Panc1 (cell line): Measurements from ENCODE around the gene GPR158. TPM values are rescaled to one million over a fixed set of nuclear protein-coding genes. Genes with fewer than 3 reads are reported as not detected.

Experiments
- ATAC-seq: fragments of 200-7000 bp; cut with Tn5 transposase; 2 replicates; pipeline ENCODE4 v1.9.1; 2020; ENCODE audit warnings: mild to moderate bottlenecking, moderate library complexity
- BruUV-seq: library from RNA; stranded (reverse); fragments of 400-500 nt; replicated peaks from 2 replicates; lab custom pipeline; 2021; lab: Mats Ljungman, UMichigan
- CTCF ChIA-PET: fragments of 300-600 bp; sonication (Branson Sonifier 250); formaldehyde crosslinking; loops from one replicate; lab custom pipeline; 2022; ENCODE audit warnings: antibody characterized with exemption; lab: Charles Lee
- POLR2A ChIA-PET: fragments of 300-600 bp; sonication (Branson Sonifier 250); formaldehyde crosslinking; loops from one replicate; lab custom pipeline; 2022; ENCODE audit warnings: antibody characterized with exemption; lab: Charles Lee
- DNase-seq: peaks from one replicate; pipeline ENCODE4 v3.0.0-alpha.2; 2010; ENCODE audit warnings: low read depth, low spot score
- H3K27ac ChIP-seq: 2 replicates; pipeline ENCODE4 v1.5.1; 2011; ENCODE audit warnings: mild to moderate bottlenecking, low read length, inconsistent platforms
- H3K27me3 ChIP-seq: fragments of 200-500 bp; sonication (Bioruptor generic); 2 replicates; pipeline ENCODE4 v1.6.0; 2014; ENCODE audit warnings: low read length, inconsistent platforms; ENCODE audit not compliant: control insufficient read depth, insufficient read depth
- H3K36me3 ChIP-seq: fragments of 200-500 bp; sonication (Bioruptor generic); 2 replicates; pipeline ENCODE4 v1.5.1; 2014; ENCODE audit warnings: inconsistent platforms, mild to moderate bottlenecking, low read length, moderate library complexity; ENCODE audit not compliant: control insufficient read depth, insufficient read depth
- H3K4me1 ChIP-seq: 2 replicates; pipeline ENCODE4 v1.5.1; 2011; ENCODE audit warnings: inconsistent platforms, mild to moderate bottlenecking, low read length, moderate library complexity; ENCODE audit not compliant: control insufficient read depth, insufficient read depth
- H3K4me3 ChIP-seq, 2 experiments: 2 replicates each; pipeline ENCODE4 v1.5.1; 2011 to 2012; ENCODE audit warnings: low read depth in 2 of 2, low read length in 2 of 2, mild to moderate bottlenecking in 2 of 2, inconsistent platforms in 1 of 2, moderate library complexity in 1 of 2
- H3K9me3 ChIP-seq: fragments of 200-500 bp; sonication (Bioruptor generic); 2 replicates; pipeline ENCODE4 v1.5.1; 2014; ENCODE audit warnings: low read depth, mild to moderate bottlenecking, inconsistent platforms, low read length, moderate library complexity; ENCODE audit not compliant: control insufficient read depth, insufficient read depth
- POLR2AphosphoS5 ChIP-seq: IDR thresholded peaks from 2 replicates; pipeline ENCODE4 v1.6.1; 2012; ENCODE audit warnings: mild to moderate bottlenecking, low read depth, low read length, moderate library complexity
- SIN3A ChIP-seq: IDR thresholded peaks from 2 replicates; pipeline ENCODE4 v1.6.1; 2012; ENCODE audit warnings: low read depth, mild to moderate bottlenecking, low read length, moderate library complexity, borderline replicate concordance; ENCODE audit not compliant: insufficient read depth
- TCF7L2 ChIP-seq: IDR thresholded peaks from 2 replicates; pipeline ENCODE4 v1.6.1; 2011; ENCODE audit warnings: mild to moderate bottlenecking, low read depth, low read length, inconsistent platforms
- in situ Hi-C: cut with HindIII; loops from 2 replicates; pipeline ENCODE4 v1.10.0; 2016; ENCODE audit warnings: low sequenced_read_pairs, low pct_unique_long_range_greater_than_20kb
- intact Hi-C: fragments of 100-400 bp; cut with micrococcal nuclease; formaldehyde crosslinking; loops from one replicate; pipeline ENCODE4 v1.10.0; 2022; ENCODE audit not compliant: unreplicated experiment
- total RNA-seq: library from RNA; stranded (reverse); gene quantifications from one replicate; pipeline ENCODE4 v1.2.1, GENCODE V29; 2021; ENCODE audit not compliant: unreplicated experiment
- TF ChIP-seq, protein P1 (sequence below): fragments of 450-650 bp; IDR thresholded peaks from 2 replicates; pipeline ENCODE4 v1.5.1; 2017; ENCODE audit warnings: mild to moderate bottlenecking
- TF ChIP-seq, protein P2 (sequence below), 2 experiments: IDR thresholded peaks; 2 replicates each; pipeline ENCODE4 v1.6.1; 2011 to 2012; ENCODE audit warnings: low read depth in 2 of 2, control low read depth in 1 of 2, low read length in 1 of 2, mild to moderate bottlenecking in 1 of 2, moderate library complexity in 1 of 2; ENCODE audit not compliant: insufficient read depth in 1 of 2

Gene GPR158
- total RNA-seq, 1 experiment from 2014 or later, result 0.64 TPM

DNA sequence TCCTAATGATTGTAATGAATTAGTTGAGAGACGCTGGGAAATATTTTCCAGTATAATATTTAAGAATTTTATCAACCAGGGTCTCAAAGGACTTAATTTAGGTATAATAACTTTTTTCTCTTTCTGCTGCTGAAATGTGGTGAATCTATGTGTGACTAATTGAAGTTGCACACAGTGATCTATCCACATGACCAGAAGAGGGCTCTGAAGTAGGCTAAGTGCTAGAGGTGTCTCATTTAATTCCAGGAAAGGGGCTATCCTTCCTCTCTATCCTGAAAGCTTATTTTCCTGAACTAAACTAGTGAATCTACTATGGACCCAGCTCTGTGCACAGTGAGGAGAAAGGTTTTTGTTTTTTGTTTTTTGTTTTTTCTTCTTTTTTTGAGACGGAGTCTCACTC is 464.8 kb downstream of the GPR158 start:
- POLR2A ChIA-PET, result no interaction called here
- no peaks in the 10 kb centered on the region for H3K36me3 ChIP-seq
- no peaks in the 10 kb centered on the region for H3K9me3 ChIP-seq
- BruUV-seq, result no TSS peak
- H3K4me3 ChIP-seq, result no peak overlapping the region
- H3K4me1 ChIP-seq, result no peaks in the 10 kb centered on the region
- intact Hi-C loops (no loop called here), in situ Hi-C loops (no loop called here)
- no peak overlapping the region for H3K27ac ChIP-seq
- no peak for DNase-seq
- no peak for ATAC-seq
- no peaks in the 10 kb centered on the region for H3K27me3 ChIP-seq
- CTCF ChIA-PET, result no interaction called here
- TF ChIP-seq, protein P1, sequence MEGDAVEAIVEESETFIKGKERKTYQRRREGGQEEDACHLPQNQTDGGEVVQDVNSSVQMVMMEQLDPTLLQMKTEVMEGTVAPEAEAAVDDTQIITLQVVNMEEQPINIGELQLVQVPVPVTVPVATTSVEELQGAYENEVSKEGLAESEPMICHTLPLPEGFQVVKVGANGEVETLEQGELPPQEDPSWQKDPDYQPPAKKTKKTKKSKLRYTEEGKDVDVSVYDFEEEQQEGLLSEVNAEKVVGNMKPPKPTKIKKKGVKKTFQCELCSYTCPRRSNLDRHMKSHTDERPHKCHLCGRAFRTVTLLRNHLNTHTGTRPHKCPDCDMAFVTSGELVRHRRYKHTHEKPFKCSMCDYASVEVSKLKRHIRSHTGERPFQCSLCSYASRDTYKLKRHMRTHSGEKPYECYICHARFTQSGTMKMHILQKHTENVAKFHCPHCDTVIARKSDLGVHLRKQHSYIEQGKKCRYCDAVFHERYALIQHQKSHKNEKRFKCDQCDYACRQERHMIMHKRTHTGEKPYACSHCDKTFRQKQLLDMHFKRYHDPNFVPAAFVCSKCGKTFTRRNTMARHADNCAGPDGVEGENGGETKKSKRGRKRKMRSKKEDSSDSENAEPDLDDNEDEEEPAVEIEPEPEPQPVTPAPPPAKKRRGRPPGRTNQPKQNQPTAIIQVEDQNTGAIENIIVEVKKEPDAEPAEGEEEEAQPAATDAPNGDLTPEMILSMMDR, result no peak; the same call in 1 of the 2 replicates
- TF ChIP-seq, protein P2, sequence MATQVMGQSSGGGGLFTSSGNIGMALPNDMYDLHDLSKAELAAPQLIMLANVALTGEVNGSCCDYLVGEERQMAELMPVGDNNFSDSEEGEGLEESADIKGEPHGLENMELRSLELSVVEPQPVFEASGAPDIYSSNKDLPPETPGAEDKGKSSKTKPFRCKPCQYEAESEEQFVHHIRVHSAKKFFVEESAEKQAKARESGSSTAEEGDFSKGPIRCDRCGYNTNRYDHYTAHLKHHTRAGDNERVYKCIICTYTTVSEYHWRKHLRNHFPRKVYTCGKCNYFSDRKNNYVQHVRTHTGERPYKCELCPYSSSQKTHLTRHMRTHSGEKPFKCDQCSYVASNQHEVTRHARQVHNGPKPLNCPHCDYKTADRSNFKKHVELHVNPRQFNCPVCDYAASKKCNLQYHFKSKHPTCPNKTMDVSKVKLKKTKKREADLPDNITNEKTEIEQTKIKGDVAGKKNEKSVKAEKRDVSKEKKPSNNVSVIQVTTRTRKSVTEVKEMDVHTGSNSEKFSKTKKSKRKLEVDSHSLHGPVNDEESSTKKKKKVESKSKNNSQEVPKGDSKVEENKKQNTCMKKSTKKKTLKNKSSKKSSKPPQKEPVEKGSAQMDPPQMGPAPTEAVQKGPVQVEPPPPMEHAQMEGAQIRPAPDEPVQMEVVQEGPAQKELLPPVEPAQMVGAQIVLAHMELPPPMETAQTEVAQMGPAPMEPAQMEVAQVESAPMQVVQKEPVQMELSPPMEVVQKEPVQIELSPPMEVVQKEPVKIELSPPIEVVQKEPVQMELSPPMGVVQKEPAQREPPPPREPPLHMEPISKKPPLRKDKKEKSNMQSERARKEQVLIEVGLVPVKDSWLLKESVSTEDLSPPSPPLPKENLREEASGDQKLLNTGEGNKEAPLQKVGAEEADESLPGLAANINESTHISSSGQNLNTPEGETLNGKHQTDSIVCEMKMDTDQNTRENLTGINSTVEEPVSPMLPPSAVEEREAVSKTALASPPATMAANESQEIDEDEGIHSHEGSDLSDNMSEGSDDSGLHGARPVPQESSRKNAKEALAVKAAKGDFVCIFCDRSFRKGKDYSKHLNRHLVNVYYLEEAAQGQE (IDR thresholded peaks at IDR 0.05; ENCODE audit: insufficient read depth in 1 of 2, low read depth in 2 of 2, low read length in 1 of 2), result no peak
- no peak for TF ChIP-seq POLR2AphosphoS5
- TF ChIP-seq SIN3A, result no peak

DNA sequence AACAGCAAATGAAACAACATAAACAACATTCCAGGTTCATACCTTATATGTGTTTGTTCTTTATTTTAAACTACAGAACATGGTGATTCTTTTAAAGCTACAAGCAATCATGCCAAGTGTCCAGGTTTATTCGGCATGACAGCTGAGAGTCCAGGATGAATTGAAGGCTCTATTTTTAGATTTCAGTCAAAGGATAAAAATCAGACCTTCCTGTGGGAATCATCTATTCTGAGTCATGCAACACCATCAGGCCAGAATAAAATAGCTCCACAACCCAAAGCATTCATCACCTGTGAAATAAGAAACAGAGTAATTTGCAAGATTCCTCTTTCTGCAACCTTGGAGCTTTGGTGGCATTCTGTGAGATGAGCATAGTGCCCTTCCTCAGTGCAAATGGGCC is 466.8 kb downstream of the GPR158 start:
- Histone ChIP-seq H3K36me3 (no peaks in the 10 kb centered on the region), H3K9me3 (no peaks in the 10 kb centered on the region), H3K4me1 (no peaks in the 10 kb centered on the region), H3K4me3 (no peak overlapping the region), H3K27me3 (no peaks in the 10 kb centered on the region), H3K27ac (no peak overlapping the region)
- DNase-seq, result no peak
- no peak for ATAC-seq
- CTCF ChIA-PET, result no interaction called here
- intact Hi-C loops (no loop called here), in situ Hi-C loops (no loop called here)
- POLR2A ChIA-PET, result no interaction called here
- no peak for TF ChIP-seq POLR2AphosphoS5
- TF ChIP-seq, protein P2 (IDR thresholded peaks at IDR 0.05; ENCODE audit: insufficient read depth in 1 of 2, low read depth in 2 of 2, low read length in 1 of 2), result no peak
- TF ChIP-seq, protein P1, result no peak
- TF ChIP-seq TCF7L2, result no peak
- no peak for TF ChIP-seq SIN3A
- no TSS peak for BruUV-seq
